Stimulated activated naive CD4-positive, alpha-beta T cell (primary cell): ENCODE results near the gene RBPJ.

Experiments
- DNase-seq, 6 experiments: peaks; one replicate each; lab custom pipeline; 2025; lab: John Stamatoyannopoulos, UW

RBPJ gene

GRCh38 chr4:26302031-26302899, 18.5 kb upstream of the RBPJ start:
- no peak for DNase-seq

DNA sequence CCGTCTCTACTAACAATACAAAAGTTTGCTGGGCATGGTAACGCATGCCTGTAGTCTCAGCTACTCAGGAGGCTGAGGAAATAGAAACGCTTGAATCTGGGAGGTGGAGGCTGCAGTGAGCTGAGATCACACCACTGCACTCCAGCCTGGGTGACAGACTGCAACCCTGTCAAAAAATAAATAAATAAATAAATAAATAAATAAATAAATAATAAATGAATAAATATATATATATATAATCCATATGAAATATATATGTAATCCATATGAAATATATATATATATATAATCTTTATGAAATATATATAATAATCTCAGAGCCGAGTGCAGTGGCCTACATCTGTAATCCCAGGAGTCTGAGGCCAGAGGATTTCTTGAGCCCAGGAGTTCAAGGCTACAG, 17.8 kb upstream of the RBPJ start:
- no peak for DNase-seq

GRCh38 chr4:26307037-26307800, 13.6 kb upstream of the RBPJ start:
- no peak for DNase-seq

DNA sequence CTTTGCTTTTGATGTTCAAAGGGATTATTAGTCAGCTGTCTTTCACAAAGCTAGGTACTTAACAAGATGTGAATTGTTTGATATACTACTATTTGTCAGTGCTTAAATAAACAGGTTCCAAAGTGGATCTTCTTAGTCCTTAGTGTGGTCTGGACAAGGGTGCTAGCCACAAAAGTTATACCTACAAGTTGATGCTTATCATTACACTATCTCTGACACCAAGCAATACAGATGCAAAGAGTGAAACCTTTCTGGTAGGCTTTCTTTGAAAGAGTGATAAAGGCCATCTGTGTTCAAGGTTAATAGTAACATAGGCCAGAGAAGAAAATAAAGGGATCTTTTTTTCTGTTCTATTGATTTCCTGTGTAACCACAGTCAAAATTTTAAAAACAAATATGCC, 12.2 kb upstream of the RBPJ start:
- no peak for DNase-seq

- DNase-seq, result no peak
Observed at GRCh38 chr4:26310264-26310663, 10.6 kb upstream of the RBPJ start.

- DNase-seq, result no peak
Observed at GRCh38 chr4:26311633-26312032, 9.2 kb upstream of the RBPJ start.

- peak in 1 of 6 experiments; percentile 9 for DNase-seq
Observed at GRCh38 chr4:26315316-26315932, 5.4 kb upstream of the RBPJ start.

DNA sequence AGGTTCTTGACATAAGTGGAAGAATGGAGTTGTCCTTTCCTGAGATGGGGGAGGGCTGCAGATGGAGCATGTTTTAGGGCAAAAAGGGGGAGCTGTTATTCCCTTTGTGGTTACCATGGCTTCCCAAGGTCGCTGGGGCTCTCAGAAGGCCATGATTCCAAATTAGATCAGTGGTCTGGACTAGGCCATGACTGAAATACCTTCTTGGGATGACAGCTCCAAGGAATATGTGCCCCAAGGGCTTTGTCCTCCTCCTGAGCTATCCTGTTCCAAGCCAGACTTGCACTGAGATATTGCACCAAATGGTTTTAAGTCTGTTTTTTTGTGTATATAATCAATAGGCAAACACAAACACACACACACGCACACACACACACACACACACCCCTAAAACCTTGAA, 3.0 kb upstream of the RBPJ start:
- no peak for DNase-seq

- peak; percentile 88 to 96 (median 94) for DNase-seq
Observed at GRCh38 chr4:26319467-26319948, 1.3 kb upstream of the RBPJ start.

DNA sequence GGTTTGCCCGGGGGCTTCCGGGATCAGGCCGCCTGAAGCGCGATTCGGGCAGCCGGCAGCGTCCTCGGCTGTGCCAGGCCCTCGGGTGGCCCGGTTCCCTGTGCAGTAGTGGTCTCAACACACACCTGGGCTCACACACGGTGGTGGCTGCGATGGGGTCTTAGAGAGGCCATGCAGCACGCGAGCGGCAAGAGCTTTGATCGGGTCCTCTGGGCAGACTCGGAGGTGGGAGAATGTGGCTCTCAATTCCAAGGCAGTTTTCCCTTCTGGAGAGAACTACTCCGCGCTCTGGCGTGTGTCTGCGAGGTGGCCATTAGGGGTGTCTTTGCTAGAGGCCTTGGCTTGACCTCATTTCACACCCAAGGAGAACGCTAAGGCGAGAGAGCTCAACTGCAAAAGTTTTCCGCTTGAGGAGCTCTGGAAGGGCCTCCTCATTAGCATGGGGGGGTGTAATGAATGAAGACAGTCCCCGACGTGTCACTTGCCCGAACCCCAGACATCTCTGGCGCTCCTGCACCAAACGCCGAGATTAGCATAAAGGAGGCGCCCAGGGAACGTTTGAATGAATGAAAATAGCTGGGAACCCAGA, 771 bp upstream of the RBPJ start:
- peak; percentile 34 to 85 (median 61) for DNase-seq

- peak in 4 of 6 experiments; percentile 9 to 40 (median 24) for DNase-seq
Observed at GRCh38 chr4:26321373-26322221, 783 bp downstream of the RBPJ start.

- DNase-seq, result no peak
Observed at GRCh38 chr4:26322346-26322745, 1.5 kb downstream of the RBPJ start.

GRCh38 chr4:26323821-26324220, 3.0 kb downstream of the RBPJ start:
- no peak for DNase-seq

DNA sequence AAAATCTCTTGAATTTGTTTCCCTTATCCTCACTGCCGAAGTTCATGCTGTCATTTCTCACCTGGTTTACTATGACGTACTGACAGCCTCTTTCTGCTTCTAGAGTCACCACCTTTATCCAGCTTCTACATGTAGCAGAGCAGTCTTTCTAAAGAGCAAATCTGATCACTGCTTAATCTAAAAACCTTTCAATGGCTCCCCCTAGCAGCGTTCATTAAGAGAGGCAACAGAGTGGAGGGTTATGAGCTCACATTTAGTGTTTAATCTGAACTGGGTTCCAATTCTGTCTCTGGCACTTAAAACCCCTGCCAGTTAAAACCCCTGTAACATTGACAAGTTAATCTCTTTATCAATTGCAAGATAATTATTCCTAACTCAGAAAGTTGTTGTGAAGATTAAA, 4.4 kb downstream of the RBPJ start:
- peak in 2 of 6 experiments; percentile 3 to 34 for DNase-seq

DNA sequence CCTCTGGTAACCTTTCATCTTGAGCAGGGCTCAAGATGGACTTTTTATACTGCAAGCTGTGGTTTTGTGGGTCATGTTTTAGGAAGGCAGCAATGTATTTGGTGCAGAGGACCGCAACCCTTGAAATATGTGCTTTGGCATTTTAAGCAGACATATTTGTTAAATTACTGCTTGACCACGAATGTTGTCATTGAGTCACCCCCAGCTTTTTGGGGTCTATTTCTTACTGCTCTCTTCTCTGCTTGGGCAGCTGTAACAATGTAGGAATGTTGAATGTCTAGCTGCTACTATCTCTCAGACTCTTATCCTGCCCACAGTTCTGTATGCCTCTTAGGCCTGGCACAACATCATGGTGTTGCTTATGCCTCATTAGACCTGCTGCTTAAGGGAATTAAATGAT, 6.0 kb downstream of the RBPJ start:
- DNase-seq, result no peak

- DNase-seq, result peak in 2 of 6 experiments; percentile 39 to 55
Observed at GRCh38 chr4:26330186-26330787, 9.5 kb downstream of the RBPJ start.

- DNase-seq, result no peak
Observed at GRCh38 chr4:26330946-26331345, 10.1 kb downstream of the RBPJ start.

DNA sequence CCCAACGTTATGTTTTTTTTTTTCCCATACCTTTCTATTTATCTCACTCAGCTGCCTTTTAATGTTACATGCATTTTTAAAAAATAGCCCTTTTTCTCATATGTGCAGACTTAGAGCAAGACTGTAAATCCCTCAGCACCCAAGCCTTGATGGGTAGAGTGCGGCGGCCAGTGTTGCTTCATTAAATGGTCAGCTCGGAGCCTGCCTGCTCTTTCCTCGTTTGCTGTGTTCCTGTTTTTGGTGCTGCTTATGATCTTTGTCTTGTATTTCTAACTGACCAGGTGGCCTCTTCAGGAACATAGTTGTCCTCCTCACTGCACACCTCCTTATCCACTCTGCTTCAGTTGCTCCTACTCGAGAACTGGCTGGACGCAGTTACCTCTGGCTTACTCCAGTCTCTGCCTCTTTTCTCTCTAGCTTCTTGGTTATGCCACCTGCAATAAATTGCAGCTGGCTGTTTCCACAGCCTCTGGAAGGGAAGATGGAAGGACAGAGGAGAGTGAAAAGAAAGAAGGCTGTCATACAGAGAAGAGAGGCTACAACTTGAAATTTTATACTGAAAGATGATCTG, 10.7 kb downstream of the RBPJ start:
- DNase-seq, result no peak

DNA sequence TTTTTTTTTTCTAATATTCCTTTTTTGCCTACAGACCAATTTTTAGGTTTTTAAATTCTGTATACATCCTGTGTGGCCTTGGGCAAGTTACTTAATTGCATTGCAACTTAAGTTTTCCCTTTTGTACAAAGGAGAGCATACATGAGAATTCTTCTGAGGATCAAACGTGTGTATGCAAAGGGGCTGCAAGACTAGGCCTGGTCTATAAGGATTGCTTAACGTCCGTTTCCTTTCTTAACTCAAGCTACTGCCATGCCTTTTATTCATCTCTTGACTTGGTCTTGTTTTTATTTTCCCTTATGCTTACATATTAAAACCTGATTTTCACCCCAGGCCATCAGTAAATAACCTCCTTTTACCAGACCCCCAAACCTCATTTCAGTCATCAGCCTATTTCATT, 13.6 kb downstream of the RBPJ start:
- no peak for DNase-seq

DNA sequence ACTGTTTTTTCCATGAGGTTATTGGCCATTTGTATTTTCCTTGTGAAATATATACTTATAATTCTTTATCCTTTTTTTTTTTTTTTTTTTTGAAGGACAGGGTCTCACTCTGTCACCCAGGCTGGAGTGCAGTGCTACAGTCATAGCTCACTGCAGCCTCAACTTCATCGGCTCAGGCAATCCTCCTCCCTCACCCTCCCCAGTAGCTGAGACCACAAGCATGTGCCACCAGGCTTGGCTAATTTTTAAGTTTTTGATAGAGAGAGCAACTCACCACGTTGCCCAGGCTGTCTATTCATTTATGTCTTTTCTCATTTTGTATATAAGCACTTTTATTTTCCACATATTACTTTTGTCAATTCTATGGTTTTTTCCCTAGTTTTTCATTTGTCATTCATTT, 16.8 kb downstream of the RBPJ start:
- no peak for DNase-seq
